Measurements from ENCODE around the gene PTPRN2.
"Not testable (repeated sequence)": the region's sequence is repeated elsewhere in the genome, so short reads cannot be mapped to it uniquely, and the experiment has no call there.

PTPRN2 gene

GRCh38 chr7:158410720-158411119 lies 176.9 kb downstream of the PTPRN2 start:
- DNase-seq: no peak

GRCh38 chr7:158409816-158410330 lies 177.8 kb downstream of the PTPRN2 start:
- no peak for DNase-seq

GRCh38 chr7:158409120-158409519 lies 178.5 kb downstream of the PTPRN2 start:
- DNase-seq: no peak

GRCh38 chr7:158408318-158408920 lies 179.2 kb downstream of the PTPRN2 start:
- DNase-seq: no peak

- DNase-seq: no peak
Observed at GRCh38 chr7:158407581-158408317, 179.9 kb downstream of the PTPRN2 start.

GRCh38 chr7:158406801-158407200 lies 180.8 kb downstream of the PTPRN2 start:
- no peak for DNase-seq

- DNase-seq: no peak
Observed at GRCh38 chr7:158406364-158406763, 181.3 kb downstream of the PTPRN2 start.

GRCh38 chr7:158405771-158406170 lies 181.9 kb downstream of the PTPRN2 start:
- not testable (repeated sequence) for DNase-seq

GRCh38 chr7:158405324-158405723 lies 182.3 kb downstream of the PTPRN2 start:
- DNase-seq: no peak

- DNase-seq: no peak
Observed at GRCh38 chr7:158404031-158404761, 183.4 kb downstream of the PTPRN2 start.

GRCh38 chr7:158403013-158403821 lies 184.4 kb downstream of the PTPRN2 start:
- DNase-seq: no peak

- no peak for DNase-seq
Observed at GRCh38 chr7:158402471-158402870, 185.2 kb downstream of the PTPRN2 start.

- no peak for DNase-seq
Observed at GRCh38 chr7:158401826-158402225, 185.8 kb downstream of the PTPRN2 start.

- DNase-seq: no peak
Observed at GRCh38 chr7:158401295-158401694, 186.3 kb downstream of the PTPRN2 start.

- DNase-seq: no peak
Observed at GRCh38 chr7:158400601-158401225, 186.9 kb downstream of the PTPRN2 start.

GRCh38 chr7:158399762-158400161 lies 187.9 kb downstream of the PTPRN2 start:
- DNase-seq: no peak

- no peak for DNase-seq
Observed at GRCh38 chr7:158398750-158399149, 188.9 kb downstream of the PTPRN2 start.

GRCh38 chr7:158397885-158398284 lies 189.7 kb downstream of the PTPRN2 start:
- no peak for DNase-seq

- no peak for DNase-seq
Observed at GRCh38 chr7:158396982-158397862, 190.4 kb downstream of the PTPRN2 start.

- no peak for DNase-seq
Observed at GRCh38 chr7:158396301-158396905, 191.2 kb downstream of the PTPRN2 start.

- no peak for DNase-seq
Observed at GRCh38 chr7:158395780-158396278, 191.8 kb downstream of the PTPRN2 start.
